Measurements from ENCODE around the gene ARL10.
"Not testable (repeated sequence)": the region's sequence is repeated elsewhere in the genome, so short reads cannot be mapped to it uniquely, and the experiment has no call there.

Gene ARL10

DNA sequence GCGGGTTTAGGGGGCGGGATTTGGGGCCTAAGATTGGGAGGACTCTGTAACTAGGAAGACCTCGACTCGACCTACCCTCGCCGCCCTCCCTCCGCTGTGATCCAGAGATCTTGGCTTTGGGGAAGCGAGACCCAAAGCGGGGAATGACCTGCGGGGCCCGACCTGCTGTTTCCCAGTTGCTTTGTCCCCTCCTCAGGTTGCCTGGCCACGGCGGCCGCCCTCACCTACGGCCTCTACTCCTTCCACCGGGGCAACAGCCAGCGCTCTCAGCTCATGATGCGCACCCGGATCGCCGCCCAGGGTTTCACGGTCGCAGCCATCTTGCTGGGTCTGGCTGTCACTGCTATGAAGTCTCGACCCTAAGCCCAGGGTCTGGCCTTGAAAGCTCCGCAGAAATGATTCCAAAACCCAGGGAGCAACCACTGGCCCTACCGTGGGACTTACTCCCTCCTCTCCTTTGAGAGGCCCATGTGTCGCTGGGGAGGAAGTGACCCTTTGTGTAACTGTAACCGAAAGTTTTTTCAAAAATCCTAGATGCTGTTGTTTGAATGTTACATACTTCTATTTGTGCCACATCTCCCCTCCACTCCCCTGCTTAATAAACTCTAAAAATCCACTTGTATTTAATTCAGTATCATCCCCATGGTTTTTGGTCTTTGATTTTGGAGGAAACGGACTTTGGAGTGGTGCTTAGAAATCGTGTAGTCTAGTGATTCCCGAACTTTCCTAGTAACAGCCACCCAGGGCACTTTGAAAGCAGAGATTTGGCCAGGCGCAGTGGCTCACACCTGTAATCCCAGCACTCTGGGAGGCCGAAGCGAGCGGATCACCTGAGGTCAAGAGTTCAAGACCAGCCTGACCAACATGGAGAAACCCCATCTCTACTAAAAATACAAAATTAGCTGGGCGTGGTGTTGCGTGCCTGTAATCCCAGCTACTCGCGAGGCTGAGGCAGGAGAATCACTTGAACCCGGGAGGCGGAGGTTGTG lies 24.1 kb downstream of the ARL10 start:
- DNase-seq, result no peak

DNA sequence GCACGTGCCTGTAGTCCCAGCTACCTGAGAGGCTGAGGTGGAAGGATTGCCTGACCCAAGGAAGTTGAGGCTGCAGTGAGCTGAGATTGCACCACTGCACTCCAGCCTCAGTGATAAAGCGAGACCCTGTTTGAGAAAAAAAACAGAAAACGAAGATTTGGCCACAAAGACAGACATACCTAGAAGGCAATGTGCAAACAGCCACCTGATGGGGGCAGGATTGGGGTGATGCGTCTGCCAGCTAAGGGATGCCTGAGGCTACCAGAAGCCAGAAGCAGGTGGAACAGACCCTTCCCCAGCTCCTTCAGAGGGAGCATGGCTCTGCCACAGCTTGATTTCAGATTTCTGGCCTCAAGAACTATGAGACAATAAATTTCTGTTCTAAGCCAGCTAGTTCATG lies 26.2 kb downstream of the ARL10 start:
- DNase-seq, result no peak

DNA sequence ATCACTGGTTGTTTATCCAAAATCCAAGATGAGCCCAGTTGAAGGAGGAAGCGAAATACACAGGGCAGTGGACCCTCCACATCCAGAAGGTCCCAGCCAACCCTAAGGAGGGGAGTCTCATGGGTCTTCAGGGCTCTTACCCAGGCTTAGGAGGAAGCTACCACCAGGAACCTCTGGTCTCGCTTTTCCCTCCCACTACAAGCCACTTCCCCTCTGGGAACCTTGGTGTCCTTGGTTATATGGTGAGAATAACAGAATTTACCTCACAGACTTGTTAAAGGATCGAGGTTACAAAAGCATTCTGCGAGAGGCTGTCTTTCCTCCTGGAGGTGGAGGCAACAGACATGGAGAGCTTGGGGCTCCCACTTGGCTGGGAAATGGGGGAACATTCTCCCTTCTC lies 26.7 kb downstream of the ARL10 start:
- DNase-seq, result no peak

DNA sequence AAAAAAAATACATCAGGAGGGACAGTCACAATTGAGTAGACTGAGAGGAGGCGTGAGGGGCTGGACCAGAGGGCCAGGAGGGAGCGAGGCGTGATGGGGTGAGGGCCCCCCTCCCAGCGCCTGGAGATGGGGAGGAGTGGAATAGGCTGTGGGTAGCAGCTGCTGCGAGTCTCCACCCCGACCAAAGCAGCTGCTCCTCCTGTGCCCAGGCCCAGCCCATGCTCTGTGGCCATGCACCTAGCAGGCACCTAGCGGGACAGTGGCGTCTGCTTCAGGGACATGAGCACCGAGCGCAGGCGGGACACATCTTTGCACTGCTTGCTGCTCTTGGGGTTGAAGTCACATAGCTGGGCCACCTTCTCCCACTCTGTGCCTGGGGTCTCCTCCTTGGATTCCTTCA lies 27.2 kb downstream of the ARL10 start:
- no peak for DNase-seq

DNA sequence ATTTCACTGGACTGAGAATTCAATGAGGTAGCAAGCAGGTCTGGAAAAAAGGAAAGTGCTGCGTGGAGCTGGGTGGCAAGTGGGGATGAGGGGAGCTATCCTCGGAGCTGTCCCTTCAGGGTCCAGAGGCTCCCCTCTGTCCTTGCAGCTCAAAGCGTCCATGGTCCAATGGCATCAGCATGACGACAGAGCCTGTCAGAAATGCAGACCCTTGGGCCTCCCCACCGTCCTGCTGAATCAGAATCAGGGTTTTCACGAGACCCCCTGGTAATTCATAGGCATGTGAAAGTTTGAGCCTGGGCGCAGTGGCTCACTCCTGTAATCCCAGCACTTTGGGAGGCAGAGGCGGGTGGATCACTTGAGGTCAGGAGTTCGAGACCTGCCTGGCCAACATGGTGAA lies 28.8 kb downstream of the ARL10 start:
- no peak for DNase-seq

DNA sequence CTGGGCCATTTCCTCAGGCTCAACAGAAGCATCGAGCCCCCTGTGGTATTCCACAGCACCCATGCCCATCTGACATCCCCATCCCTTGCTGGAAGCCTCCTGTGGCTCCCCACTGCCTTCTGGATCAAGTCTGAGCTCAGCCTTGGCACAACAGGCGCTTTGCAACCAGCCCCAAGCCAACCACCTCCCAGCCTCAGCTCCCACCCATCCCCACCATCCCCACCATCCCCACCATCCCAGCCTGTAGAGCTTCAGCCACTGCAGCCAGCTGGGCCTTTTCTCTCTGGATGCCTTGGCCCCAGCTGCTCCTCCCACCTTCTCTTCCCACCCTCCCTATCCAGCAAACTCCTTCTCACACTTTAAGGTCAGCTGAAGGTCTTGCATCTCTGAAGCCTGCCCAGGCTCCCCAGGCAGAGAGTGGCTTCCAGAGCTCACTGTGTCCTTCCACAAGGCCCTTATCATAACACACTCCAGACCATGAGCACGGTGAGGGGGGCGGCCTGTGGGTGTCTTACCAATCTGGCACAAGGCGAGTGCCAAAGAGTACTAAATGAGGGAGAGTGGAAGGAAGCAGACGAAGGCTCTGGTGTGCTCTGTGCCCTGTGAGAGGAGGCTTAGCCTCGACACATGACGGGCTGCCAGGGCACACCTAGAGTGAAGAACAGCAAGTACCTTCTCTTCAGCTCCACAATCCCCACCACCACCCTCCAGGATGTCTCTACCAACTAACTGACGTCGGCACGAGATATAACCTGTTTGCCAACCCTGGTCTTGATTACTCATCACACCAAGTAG lies 29.8 kb downstream of the ARL10 start:
- no peak for DNase-seq

DNA sequence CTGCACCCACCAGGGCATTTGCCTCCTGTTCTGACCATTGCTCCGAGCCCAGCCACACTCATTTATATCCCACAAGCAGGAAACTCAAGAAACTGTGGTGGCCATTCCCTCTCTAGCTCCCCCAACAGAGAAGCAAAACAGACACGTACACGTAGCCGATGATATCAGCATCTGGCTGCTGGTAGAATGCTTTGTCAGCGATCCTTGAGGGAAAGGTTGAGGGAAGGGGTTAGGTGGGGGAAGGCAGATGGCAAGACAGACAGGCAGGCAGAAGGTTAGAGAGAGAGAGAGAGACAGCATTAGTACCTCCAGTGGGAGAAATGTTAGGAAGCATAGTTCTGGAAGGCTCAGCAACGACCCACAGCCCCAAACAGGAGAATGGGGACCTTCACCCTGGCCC lies 31.0 kb downstream of the ARL10 start:
- no peak for DNase-seq

DNA sequence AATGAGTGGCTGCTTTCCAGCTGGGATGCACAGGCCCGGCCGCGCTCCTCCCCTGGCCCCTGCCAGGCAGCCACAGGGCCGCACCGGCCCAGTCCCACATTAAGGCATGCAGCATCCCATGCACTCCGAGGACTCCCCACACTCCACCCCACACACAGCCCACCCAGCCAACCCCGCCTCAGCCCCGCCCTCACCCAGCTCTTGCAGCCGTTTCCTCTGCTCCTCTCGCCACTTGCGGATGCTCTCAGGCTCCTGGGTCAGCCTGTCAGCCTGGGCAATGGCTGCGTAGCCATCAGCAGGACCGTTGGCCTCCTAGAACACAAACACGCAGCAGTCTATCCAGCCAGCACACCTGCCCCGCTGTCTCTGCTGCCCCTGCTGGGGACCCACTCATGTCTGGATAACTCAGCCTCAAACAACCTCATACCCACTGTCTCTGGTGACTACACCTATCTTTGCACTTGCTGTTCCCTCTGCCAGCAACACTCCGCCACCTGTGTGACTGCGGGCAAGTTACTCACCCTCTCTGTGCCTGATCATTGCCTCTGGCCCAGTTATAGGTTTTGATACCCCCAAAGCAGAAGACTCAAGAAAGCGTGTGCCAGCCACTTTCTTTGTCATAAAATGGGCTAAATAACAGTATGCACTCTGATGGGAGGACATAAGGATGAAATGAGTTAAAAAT lies 32.6 kb downstream of the ARL10 start:
- no peak for DNase-seq

DNA sequence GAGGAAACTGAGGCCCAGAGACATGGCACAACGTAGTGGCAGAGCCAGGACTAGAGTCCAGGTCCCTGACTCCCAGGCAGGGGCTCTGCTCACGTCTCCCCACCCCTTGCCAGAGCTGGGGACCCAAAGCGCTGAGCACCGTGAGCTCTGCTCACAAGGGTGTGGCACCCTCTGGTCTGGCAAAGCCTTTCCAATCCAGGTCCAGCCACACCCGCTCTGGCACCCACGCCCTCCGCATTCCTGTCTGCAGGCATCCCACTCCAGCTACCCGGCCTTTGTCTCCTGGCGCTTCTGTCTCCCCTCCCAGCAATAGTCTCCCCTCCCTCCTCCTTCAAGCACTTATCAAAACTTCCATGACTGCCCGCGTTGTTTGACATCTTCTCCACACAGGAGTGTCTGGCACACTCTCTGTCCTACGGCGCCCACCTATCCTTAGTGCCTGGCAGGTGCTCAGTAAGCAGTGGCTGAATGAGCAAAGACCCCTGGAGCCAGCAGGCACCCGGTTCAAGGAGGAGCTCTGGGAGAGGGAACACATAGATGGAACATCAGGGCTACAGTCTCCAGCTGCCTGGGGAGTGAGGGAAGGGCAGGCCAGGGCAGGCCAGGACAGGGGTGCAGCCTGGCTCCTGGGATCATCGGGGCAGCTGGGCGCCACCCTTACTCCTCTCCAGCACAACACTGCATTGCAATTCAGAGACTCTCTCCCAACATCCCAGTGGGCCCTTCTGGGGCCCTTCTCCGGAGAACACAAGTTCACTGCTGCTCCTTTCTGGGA lies 35.3 kb downstream of the ARL10 start:
- no peak for DNase-seq

DNA sequence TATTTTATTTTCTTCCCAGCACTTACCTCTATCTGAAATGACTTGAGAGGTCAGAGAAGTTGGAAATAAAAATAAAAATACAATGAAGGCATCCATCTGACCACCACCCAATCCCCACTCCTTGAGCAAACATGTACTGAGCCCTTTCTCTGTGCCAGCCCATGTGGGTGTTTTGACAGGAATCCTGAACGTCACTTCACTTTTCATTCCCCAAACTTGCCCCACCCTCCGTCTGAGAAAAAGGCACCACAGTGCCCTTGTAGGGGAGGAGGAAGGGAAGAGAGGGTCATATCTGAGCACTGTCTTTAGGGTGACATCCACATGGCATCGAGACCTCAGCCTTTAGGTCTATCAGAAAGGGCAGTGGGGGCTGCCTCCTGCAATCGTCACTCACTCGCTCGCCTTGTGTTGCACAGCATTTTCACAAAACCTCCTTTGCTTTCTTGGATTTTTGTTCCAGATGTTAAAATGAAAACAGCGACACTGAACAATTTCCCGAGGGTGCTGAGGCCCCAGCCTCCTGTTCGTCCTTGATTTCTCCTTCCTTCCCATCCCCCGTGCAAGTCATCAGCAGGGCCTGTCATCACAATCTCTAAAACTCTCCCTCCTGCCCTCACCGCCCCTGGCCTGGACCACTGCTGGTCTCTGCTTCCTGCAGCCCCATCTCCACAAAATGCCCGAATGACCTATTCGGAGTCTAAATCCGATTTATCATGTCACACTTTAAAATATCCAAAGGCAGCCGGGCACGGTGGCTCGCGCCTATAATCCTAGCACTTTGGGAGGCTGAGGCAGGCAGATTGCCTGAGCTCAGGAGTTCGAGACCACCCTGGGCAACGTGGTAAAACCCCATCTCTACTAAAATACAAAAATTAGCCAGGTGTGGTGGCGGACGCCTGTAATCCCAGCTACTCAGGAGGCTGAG lies 36.3 kb downstream of the ARL10 start:
- no peak for DNase-seq

DNA sequence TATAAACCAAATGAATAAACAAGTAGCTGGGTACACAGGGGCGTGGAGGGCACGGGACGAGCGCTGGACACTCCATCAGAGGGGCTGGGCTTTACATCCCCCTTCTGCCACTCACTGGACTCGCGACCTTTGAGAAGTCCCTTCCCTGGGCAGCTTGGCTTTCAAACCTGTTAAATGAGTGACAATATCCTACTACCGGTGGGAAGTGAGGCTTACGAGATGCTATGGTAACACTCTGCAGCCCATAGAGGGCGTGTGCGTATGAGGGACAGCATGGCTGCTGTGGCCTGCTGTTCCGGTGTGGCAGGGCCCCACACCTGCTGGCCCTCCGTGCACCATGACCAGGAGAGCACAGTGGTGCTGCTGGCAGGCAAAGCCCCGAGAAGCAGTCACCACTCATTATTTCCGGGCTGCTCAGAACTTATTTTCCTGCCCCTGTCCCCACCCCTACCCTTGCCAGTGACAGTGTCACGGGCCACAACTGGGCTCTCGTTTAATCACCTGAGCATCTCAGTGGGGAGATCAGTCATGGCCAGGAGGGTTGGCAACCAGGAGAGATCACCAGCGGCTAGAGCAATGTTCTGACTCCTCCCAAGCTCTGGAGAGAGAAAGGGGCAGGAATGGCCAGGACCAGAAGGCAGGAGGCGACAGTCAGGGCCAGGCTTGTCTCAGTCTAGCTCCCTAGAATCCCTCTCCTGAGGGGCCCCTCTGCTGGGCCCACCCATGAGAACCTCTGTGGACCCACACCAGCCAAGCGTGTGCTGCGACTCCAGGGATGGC lies 40.6 kb downstream of the ARL10 start:
- DNase-seq, result no peak

DNA sequence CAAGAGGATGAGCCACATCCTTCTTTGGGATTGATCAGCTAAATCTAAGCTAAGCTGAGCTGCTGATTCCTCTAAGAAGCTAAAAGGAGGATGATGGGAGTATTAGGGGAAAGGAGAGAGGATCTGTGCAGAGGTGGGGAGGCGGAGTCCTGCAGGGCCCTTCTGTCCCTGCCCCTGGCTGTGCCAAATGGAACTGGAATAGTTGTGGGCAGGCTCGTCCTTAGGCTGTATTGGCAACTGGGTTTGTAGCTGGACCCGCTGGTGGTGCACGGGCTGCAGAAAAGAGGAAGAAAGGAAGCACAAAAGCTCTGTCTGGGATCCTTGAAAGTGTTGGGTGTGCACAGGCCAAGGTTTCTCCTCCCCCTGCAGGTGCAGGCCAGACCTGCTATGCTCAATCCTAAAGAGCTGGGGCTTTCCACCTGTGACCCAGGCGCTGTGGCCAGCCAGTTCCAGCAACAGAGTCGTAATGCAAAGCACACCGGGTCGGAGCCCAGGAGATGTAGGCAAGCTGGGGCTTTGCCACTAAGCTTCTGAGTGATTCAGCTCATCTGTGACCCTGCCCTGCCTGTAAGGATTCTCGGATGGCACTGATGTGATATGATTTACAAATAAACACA lies 41.3 kb downstream of the ARL10 start:
- DNase-seq, result no peak

DNA sequence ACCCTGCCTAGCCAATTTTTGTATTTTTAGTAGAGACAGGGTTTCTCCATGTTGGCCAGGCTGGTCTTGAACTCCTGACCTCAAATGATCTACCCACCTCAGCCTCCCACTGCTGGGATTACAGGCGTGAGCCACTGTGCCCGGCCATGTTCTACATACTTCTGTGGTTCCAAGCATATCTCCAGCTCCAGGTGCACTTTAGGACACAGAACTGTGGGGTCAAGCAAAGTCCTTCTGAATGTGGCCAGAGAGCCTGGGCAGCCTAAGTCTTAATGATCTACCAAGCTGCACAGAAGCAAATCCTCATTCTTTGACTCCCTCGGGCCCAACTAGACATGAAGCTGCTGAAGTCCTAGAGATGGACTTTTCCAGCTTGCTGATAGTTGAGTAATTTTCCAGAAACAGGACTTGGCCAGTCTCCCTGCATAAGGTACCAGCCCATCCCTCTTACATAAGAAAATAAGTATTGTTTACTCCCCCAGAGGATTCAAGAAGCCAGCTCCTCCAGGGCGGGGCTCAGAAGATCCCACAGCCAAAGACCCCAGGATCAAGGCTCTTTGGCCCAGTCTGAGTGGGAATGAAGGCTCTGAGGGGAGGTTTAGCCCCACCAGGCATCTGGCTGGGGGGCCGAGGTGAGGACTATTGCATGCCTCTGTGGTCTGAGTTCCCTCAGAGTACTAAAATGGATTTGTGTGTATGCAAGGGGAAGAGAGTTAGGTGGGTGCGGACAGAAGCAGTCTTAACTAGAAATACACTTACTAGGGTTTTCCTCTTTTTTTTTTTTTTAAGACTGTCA lies 42.4 kb downstream of the ARL10 start:
- DNase-seq, result no peak

DNA sequence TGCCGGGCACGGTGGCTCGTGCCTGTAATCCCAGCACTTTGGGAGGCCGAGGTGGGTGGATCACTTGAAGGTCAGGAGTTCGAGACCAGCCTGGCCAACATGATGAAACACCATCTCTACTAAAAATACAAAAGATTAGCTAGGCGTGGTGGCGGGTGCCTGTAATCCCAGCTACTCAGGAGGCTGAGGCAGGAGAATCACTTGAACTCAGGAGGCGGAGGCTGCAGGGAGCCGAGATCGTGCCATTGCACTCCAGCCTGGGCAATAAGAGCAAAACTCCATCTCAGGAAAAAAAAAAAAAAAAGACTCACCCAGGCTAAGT lies 42.9 kb downstream of the ARL10 start:
- DNase-seq, result not testable (repeated sequence)

DNA sequence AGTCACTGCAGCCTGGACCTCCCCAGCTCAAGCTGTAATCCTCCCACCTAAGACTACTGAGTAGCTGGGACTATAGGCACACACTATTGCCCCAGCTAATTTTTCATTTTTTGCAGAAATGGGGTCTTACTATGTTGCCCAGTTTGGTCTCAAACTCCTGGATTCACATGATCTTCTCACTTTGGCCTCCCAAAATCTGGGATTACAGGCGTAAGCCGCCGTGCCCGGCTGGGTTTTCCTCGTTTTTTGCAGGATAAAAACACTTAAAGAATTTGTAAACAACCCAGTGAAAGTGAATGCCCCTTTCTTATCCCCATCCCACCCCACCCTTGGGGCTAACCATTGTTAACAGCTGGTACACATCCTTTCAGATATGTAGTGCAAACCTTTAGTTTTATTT lies 43.3 kb downstream of the ARL10 start:
- DNase-seq, result no peak

DNA sequence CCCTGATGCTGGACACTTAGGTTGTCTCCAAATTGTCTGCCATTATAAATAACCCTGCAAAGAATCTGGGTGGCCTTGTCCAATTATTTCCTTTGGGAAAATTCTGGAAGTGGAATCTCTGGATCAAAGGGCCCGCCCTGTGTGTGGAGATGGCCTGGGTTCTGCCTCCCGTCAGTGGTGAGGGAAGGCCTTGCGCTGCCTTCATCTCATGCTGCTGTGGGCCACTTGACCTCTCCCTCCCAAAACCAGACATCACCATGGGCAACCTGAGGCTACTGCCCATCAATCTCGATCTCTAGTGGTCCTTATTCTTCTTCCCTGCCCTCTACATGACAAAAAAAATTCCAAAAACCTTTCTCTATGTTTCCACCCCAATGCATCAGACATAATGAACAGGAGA lies 44.5 kb downstream of the ARL10 start:
- DNase-seq, result no peak

DNA sequence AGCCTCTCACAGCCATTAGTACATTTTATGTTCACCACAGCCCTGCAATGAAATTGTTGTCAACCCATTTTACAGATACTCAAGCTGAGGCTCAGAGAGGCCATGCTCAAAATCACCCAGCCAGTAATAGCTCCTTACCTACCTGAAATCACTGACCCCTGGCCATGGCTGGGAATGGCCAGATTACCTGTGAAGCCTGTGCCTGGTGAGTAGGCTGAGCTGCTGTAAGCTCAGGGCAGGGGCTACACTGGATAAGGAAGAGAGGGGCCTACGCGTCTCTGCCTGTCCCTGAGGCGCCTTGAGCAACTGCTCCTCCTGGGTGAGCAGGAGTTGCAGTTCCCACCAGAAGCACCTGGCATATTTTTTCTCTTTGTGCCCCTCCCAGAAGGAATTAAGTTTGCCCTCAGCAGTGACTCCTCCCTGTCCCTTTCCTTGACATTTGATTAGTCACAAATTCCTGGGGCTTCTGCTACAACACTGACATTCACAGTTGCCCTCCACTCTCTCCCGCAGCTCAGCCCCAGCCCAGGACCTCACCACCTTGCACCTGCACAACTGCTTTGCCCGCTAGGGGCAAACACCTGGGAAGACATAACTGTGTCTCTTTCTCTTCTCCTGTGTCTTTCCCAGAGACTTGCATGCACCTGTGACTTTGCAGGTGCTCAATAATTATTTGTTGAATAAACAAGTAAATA lies 45.3 kb downstream of the ARL10 start:
- DNase-seq, result no peak

DNA sequence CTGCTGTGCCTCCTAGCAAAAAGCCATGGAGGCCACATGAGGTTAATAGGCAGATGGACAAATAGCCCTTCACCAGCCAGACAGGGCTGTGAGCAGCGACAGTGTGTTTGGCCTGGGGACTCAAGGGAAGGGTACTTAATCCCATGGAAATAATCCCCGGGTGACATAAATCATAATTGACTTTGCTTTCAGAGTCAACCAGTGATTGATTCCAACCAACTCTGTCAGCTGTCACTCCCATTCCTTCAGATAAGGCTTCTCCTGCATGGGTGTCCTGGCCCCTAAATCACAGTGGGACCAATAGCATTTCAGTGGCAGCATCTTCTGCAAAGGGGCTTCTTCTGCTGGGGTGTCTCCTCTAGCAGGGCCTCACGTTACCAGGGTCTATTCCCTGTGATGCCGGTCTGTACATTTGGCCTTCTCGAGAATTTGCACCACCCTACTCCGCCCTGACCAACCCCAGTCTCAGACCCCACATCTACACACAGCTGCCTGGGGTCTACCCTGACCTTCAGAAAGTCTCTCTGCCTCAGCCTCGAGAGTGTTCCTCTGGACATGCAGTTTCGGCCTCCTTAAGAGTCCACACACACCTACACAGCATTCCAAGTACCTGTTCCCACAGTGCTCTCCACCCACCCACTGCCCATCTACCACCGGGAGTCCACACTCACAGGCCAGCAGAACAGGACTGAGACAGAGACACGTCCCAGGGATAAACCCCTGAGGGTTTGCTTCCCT lies 47.4 kb downstream of the ARL10 start:
- no peak for DNase-seq

Measured in NCI-H446 treated with DMSO at 0.1 percent for 48 hours (cell line).